Ishikawa (cell line): ENCODE results near the gene CAMK1D.

Experiments
- CEBPB ChIP-seq: IDR thresholded peaks from 2 replicates; pipeline ENCODE4 v1.6.1; 2012
- CREB1 ChIP-seq: IDR thresholded peaks from 2 replicates; pipeline ENCODE4 v1.6.1; 2012; ENCODE audit warnings: low read depth
- EGR1 ChIP-seq: IDR thresholded peaks from 2 replicates; pipeline ENCODE4 v1.6.1; 2012
- EP300 ChIP-seq: IDR thresholded peaks from 2 replicates; pipeline ENCODE4 v1.6.1; 2012; ENCODE audit warnings: borderline replicate concordance
- FOXM1 ChIP-seq: IDR thresholded peaks from 2 replicates; pipeline ENCODE4 v1.6.1; 2012; ENCODE audit warnings: low read depth, borderline replicate concordance
- NFIC ChIP-seq: IDR thresholded peaks from 2 replicates; pipeline ENCODE4 v1.6.1; 2012
- RAD21 ChIP-seq: IDR thresholded peaks from 2 replicates; pipeline ENCODE4 v1.6.1; 2012; ENCODE audit warnings: low read depth
- TAF1 ChIP-seq: IDR thresholded peaks from 2 replicates; pipeline ENCODE4 v1.6.1; 2012; ENCODE audit warnings: low read depth, mild to moderate bottlenecking
- TCF12 ChIP-seq: IDR thresholded peaks from 2 replicates; pipeline ENCODE4 v1.6.1; 2012; ENCODE audit warnings: low read depth
- TEAD4 ChIP-seq: IDR thresholded peaks from 2 replicates; pipeline ENCODE4 v1.6.1; 2012
- YY1 ChIP-seq: IDR thresholded peaks from 2 replicates; pipeline ENCODE4 v1.6.1; 2012; ENCODE audit warnings: low read depth
- ZBTB7A ChIP-seq: IDR thresholded peaks from 2 replicates; pipeline ENCODE4 v1.6.1; 2012; ENCODE audit warnings: low read depth
- TF ChIP-seq, protein P1 (sequence below): IDR thresholded peaks from 2 replicates; pipeline ENCODE4 v1.6.1; 2012; ENCODE audit warnings: low read depth, mild to moderate bottlenecking
- TF ChIP-seq, protein P2 (sequence below): IDR thresholded peaks from 2 replicates; pipeline ENCODE4 v1.6.1; 2012
- TF ChIP-seq, protein P3 (sequence below): IDR thresholded peaks from 2 replicates; pipeline ENCODE4 v1.6.1; 2012

CAMK1D gene

DNA sequence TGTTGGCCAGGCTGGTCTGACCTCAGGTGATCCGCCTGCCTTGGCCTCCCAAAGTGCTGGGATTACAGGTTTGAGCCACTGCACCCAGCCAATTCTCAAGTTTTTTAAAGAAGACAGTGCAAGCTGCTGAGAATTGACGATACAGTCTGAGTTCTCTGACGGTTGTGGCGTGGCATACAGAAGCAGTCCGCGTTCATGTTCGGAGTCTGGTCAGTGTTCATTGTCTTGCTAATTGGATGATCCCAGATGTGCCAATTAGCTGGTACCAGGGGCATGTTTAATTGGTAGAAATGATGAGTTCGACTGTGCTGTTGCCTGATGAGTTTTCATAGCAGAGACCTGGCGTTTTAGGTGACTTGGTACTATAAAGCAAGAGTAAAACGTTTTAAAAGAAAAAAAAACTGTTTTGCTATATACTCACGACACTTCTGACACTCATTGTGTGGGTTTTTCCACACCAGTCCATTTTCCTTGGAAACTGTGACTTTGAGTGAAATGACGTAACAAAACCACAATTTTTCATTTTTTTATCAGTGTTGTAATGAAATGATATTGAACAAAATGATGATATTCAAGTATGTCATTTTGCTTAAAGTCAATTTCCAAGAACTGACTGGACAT, 32.3 kb downstream of the CAMK1D start:
- TF ChIP-seq TAF1: no peak

DNA sequence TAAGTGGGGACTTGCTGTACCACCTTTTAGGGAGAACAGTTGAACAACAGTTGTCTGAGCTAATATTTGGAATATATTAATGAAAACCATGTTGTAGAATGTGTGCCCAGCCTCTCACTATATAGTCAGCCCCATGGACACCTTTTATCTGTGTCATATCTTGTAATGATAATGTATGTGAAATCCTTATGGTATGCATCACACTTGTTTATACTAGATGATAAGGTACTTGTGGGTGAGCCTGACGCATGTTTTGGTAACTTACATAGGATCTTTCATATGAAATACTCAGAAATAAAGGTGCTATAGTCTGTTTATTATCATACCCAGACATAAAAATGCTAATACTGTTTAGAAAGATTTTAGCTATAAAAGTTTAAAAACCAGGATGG, 32.8 kb downstream of the CAMK1D start:
- TF ChIP-seq TCF12 (no peak), TEAD4 (no peak), NFIC (no peak), YY1 (no peak), EP300 (no peak), CREB1 (no peak), RAD21 (no peak), TAF1 (no peak)
- TF ChIP-seq, protein P1, sequence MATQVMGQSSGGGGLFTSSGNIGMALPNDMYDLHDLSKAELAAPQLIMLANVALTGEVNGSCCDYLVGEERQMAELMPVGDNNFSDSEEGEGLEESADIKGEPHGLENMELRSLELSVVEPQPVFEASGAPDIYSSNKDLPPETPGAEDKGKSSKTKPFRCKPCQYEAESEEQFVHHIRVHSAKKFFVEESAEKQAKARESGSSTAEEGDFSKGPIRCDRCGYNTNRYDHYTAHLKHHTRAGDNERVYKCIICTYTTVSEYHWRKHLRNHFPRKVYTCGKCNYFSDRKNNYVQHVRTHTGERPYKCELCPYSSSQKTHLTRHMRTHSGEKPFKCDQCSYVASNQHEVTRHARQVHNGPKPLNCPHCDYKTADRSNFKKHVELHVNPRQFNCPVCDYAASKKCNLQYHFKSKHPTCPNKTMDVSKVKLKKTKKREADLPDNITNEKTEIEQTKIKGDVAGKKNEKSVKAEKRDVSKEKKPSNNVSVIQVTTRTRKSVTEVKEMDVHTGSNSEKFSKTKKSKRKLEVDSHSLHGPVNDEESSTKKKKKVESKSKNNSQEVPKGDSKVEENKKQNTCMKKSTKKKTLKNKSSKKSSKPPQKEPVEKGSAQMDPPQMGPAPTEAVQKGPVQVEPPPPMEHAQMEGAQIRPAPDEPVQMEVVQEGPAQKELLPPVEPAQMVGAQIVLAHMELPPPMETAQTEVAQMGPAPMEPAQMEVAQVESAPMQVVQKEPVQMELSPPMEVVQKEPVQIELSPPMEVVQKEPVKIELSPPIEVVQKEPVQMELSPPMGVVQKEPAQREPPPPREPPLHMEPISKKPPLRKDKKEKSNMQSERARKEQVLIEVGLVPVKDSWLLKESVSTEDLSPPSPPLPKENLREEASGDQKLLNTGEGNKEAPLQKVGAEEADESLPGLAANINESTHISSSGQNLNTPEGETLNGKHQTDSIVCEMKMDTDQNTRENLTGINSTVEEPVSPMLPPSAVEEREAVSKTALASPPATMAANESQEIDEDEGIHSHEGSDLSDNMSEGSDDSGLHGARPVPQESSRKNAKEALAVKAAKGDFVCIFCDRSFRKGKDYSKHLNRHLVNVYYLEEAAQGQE: no peak
- TF ChIP-seq, protein P2, sequence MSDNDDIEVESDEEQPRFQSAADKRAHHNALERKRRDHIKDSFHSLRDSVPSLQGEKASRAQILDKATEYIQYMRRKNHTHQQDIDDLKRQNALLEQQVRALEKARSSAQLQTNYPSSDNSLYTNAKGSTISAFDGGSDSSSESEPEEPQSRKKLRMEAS: no peak

DNA sequence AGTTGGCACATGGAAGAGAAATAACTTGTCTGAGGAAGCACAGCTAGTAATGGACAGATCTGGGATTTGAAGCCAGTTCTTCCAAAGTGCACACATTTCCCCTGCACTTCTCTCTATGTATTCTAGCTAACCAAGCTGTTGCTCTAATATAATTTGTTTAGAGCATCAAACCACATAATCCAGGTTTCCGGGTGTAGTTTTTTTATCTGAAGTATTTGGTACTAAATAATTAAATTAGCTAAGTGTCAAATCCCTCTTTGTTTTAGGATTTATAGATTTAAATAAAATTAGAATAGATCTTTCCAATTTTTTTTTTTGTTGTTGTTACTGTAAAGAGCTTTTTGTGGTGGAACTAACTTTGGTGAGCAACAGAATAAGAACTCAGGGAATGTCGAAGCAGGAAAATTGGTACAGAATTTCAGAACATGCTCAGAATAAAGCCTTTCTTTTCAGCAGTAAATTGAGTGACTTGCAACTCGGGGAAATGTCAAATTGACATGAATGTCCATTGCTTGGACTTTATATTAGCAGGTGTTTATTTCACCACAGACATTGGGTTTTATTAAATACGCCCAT, 33.7 kb downstream of the CAMK1D start:
- TF ChIP-seq, protein P3, sequence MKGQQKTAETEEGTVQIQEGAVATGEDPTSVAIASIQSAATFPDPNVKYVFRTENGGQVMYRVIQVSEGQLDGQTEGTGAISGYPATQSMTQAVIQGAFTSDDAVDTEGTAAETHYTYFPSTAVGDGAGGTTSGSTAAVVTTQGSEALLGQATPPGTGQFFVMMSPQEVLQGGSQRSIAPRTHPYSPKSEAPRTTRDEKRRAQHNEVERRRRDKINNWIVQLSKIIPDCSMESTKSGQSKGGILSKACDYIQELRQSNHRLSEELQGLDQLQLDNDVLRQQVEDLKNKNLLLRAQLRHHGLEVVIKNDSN: no peak
- TF ChIP-seq, protein P2: no peak
- no peak for TF ChIP-seq FOXM1

DNA sequence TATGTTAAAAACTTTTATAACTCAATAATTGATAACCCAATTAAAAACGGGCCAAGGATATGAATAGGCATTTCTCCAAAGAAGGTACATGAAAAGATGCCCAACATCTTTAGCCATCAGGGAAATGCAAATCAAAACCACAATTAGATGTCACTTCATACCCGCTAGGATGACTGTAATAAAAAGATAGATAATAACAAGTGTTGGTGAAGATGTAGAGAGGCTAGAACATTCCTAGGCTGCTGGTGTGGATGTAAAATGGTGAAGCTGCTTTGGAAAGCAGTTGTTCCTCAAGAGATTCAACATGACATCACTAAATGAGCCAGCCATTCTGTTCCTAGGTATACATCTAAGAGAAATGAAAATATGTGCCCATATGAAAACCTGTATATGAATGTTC, 35.6 kb downstream of the CAMK1D start:
- TF ChIP-seq, protein P2: no peak
- TF ChIP-seq ZBTB7A: no peak
- no peak for TF ChIP-seq NFIC
- no peak for TF ChIP-seq TAF1
- TF ChIP-seq EGR1: no peak
- no peak for TF ChIP-seq CEBPB
- TF ChIP-seq YY1: no peak
- TF ChIP-seq FOXM1: no peak
- TF ChIP-seq RAD21: no peak

DNA sequence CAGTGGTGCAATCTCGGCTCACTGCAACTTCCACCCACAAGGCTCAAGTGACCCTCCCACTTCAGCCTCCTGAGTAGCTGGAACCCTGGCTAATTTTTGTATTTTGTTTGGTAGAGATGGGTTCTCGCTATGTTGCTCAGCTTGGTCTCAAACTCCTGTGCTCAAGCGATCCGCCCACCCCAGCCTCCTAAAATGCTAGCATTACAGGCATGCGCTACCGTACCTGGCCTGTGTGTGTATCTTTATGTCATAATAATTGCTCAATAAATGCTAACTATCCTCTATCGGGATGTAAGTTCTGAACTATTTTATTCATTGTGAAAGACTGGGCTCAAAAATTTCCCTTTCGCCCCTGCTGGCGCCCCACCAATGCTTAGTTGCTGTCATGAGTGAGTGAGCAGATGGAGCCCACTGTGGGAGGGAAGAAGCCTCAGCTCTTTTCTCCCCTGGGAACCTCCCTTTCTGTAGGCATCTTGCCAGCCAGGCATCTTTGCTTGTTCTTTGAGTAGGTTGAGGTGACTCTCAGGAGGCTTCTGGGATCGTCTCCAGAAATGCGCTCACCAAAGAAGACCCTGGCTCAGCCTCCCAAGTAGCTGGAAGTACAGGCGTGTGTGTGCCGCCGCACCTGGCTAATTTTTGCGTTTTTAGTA, 38.3 kb downstream of the CAMK1D start:
- TF ChIP-seq TCF12: no peak

DNA sequence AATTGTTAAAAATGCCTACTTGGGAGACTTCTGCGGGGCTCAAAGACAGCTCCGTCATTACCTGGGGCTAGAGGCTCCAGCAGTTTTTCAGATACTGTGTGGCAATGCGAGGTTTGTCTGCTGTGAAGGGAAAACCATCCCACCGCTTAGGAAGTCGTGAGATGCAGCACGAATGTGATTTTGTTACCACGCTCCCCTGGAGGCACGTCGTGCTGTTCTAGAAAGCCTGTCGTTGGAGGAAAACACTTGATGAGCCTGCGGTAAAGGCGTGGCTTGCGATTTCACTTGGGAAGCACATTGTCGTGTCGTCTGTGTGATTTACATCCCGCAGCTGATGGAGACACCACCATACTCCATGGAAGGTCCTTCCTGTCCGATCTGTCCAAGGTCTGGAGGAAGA, 39.3 kb downstream of the CAMK1D start:
- TF ChIP-seq TCF12: no peak
- no peak for TF ChIP-seq EP300
- TF ChIP-seq, protein P1: no peak
- TF ChIP-seq, protein P3: no peak
- no peak for TF ChIP-seq NFIC
- no peak for TF ChIP-seq CEBPB
- no peak for TF ChIP-seq CREB1

DNA sequence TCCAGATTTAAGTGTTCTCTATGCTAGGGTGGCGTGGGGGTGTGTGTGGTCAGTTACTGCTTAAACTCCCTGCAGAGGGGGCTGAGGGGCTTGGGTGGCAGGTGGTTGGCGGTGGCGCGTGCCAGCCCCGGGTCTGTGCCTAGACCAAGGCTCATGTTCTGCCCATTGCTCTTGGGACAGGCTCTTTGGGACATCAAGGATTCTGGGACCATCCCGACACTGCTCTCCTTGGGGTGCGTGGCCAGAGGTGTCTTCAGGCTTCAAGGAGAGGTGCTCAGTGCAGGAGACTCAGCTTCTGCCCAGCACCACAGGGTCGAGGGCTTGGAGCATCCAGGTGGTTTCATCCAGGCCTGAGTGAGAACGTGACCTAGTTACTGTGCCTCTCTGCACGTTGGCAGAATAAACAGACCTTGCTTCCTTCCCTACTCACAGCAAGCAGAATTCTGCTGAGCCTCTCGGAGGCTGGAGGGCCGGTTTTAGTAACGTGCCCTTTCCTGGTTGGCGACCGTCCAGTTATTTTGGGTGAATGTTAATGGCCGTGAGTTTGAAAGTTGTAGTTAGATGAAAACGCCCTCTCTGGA, 39.9 kb downstream of the CAMK1D start:
- TF ChIP-seq TAF1 (no peak), EP300 (no peak), CREB1 (no peak), NFIC (no peak), ZBTB7A (no peak), FOXM1 (no peak), TCF12 (no peak), YY1 (no peak), CEBPB (no peak), TEAD4 (no peak), RAD21 (no peak), EGR1 (no peak)
- TF ChIP-seq, protein P3: no peak
- TF ChIP-seq, protein P2: no peak
- TF ChIP-seq, protein P1: no peak
